HG03521 (cell line): ENCODE results near the gene GLIPR1L2.

Experiments used
- ATAC-seq: cut with Tn5 transposase; IDR thresholded peaks from one replicate; pipeline ENCODE4 v1.9.1; 2021; ENCODE audit warnings: mild to moderate bottlenecking, moderate library complexity; ENCODE audit not compliant: unreplicated experiment

The GLIPR1L2 gene

GRCh38 chr12:75476071-75476470, 85.2 kb downstream of the GLIPR1L2 start:
- no peak for ATAC-seq

DNA sequence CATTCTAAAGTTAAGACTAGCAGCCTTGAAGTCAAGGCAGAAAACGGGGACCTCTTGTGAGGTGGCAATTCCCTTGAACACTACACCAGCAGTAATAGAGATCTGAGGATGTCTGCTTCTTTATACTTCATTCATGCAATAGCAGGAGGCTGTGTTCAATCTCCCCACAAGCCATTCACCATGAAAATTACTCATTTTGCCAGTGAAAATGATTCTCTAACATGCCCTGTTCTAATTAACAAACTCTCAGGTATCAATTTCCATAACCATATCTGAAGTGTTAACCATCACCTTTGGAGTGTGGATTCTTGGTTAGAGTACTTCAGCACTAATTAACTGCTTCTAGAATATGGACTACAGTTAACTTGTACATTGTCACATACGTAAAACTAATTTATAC, 86.2 kb downstream of the GLIPR1L2 start:
- no peak for ATAC-seq

GRCh38 chr12:75478116-75478794, 87.4 kb downstream of the GLIPR1L2 start:
- peak; percentile 14 for ATAC-seq

DNA sequence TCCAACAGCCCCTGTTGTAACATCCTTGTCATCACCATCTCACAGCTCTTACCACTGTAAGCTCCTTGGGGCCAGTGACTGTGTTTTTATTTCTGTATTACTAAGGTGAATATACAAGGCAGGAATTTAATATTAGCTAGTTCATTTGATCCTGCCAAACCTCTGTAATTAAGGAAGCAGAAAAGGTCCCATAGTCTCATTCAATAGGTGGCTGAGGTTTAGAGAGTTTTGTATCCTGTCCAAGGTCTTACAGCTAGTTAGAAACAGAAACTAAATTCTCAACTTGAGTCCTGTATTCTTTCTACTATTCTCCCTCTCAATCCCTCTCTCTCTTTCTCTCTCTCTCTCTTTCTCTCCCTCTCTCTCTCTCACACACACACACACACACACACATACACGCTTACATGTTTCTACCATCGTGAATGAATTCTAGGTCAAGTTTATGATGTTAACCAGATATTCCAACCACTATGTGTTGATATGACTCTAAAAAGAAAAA, 89.1 kb downstream of the GLIPR1L2 start:
- no peak for ATAC-seq

GRCh38 chr12:75480469-75480949, 89.6 kb downstream of the GLIPR1L2 start, which contains the start of gene GLIPR1:
Gene GLIPR1 (plus strand): TSS chr12:75480755. CDS start chr12:75480881, 126 bp downstream.
- ATAC-seq: peak; percentile 90

GRCh38 chr12:75481013-75481705, 90.3 kb downstream of the GLIPR1L2 start:
- ATAC-seq: peak; percentile 15

DNA sequence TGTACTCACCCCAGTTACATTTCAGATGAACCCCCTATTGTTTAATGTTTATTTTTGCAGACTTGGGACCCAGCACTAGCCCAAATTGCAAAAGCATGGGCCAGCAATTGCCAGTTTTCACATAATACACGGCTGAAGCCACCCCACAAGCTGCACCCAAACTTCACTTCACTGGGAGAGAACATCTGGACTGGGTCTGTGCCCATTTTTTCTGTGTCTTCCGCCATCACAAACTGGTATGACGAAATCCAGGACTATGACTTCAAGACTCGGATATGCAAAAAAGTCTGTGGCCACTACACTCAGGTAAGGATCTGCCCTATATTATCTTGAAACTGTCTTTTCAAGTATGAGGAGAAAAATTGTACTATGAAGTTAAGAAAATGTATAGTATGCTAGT, 90.9 kb downstream of the GLIPR1L2 start:
- ATAC-seq: no peak
